HepG2 (cell line): Measurements from ENCODE around the gene CCDC148. TPM values are rescaled to one million over a fixed set of nuclear protein-coding genes. Genes with fewer than 3 reads are reported as not detected.

Experiments used
- ATAC-seq: fragments of 200-7000 bp; cut with Tn5 transposase; 3 replicates; pipeline ENCODE4 v1.9.1; 2020; ENCODE audit warnings: mild to moderate bottlenecking, moderate library complexity
- BruUV-seq: library from RNA; stranded (reverse); fragments of 400-500 nt; replicated peaks from 2 replicates; lab custom pipeline; 2021; lab: Mats Ljungman, UMichigan
- CTCF ChIA-PET: fragments of 300-600 bp; formaldehyde crosslinking; extraction: SDS; loops from one replicate; lab custom pipeline; 2021; ENCODE audit warnings: low total read pairs, inconsistent platforms, low intra/inter-chr PET ratio; lab: Yijun Ruan, JAX
- POLR2A ChIA-PET: fragments of 350-600 bp; sonication (Branson Sonifier 250); formaldehyde crosslinking; loops from one replicate; lab custom pipeline; 2020; ENCODE audit warnings: antibody characterized with exemption, inconsistent platforms; lab: Yijun Ruan, JAX
- DNase-seq: peaks from one replicate; pipeline ENCODE4 v3.0.0-alpha.2; 2015; ENCODE audit warnings: low spot score
- FAIRE-seq: peaks from 3 replicates; lab custom pipeline; 2011; peaks lifted over from hg19 to GRCh38; lab: Jason Lieb, UNC
- H2AFZ ChIP-seq: one replicate; pipeline ENCODE4 v1.6.1; 2011; ENCODE audit warnings: low read length, inconsistent platforms
- H3K27ac ChIP-seq: fragments of 300-600 bp; 3 replicates; pipeline ENCODE4 v1.8.0; 2011; ENCODE audit warnings: mixed run types, mild to moderate bottlenecking, mixed read lengths, low read length, inconsistent platforms; ENCODE audit not compliant: insufficient read depth; ENCODE audit errors: extremely low read length
- H3K27me3 ChIP-seq, 2 experiments: fragments of 200-600 bp in 1 of 2; 2 replicates in 1 of 2; 3 replicates in 1 of 2; pipeline versions ENCODE4 v1.6.0 to v1.8.0; 2011; ENCODE audit warnings: low read length in 2 of 2, mild to moderate bottlenecking in 2 of 2, moderate library complexity in 2 of 2, inconsistent platforms in 1 of 2; ENCODE audit not compliant: insufficient read depth in 2 of 2, control insufficient read depth in 1 of 2
- H3K36me3 ChIP-seq, 2 experiments: fragments of 200-600 bp in 1 of 2; replicated peaks in 1 of 2; 2 replicates in 1 of 2; 3 replicates in 1 of 2; pipeline versions ENCODE4 v1.5.1 to v1.8.0; 2011; ENCODE audit warnings: low read length in 2 of 2, inconsistent platforms in 1 of 2; ENCODE audit not compliant: insufficient read depth in 2 of 2, control insufficient read depth in 1 of 2
- H3K4me1 ChIP-seq: 2 replicates; pipeline ENCODE4 v1.5.1; 2012; ENCODE audit warnings: low read length, inconsistent platforms; ENCODE audit not compliant: insufficient read depth
- H3K4me2 ChIP-seq: 2 replicates; pipeline ENCODE4 v1.6.0; 2011; ENCODE audit warnings: low read depth, low read length, inconsistent platforms
- H3K4me3 ChIP-seq, 3 experiments: fragments of 200-600 bp in 1 of 3; sonication (generic), shearing (Covaris generic) in 1 of 3; replicated peaks in 1 of 3; 2 replicates each; pipeline ENCODE4 v1.5.1; 2011 to 2016; ENCODE audit warnings: low read length in 3 of 3, inconsistent platforms in 2 of 3, low read depth in 2 of 3, mild to moderate bottlenecking in 2 of 3, control low read depth in 1 of 3, mixed read lengths in 1 of 3; ENCODE audit not compliant: insufficient read depth in 1 of 3
- H3K79me2 ChIP-seq: one replicate; pipeline ENCODE4 v1.6.1; 2011; ENCODE audit warnings: low read length, inconsistent platforms; ENCODE audit not compliant: insufficient read depth
- H3K9ac ChIP-seq: 2 replicates; pipeline ENCODE4 v1.6.0; 2011; ENCODE audit warnings: mild to moderate bottlenecking, low read depth, low read length, inconsistent platforms; ENCODE audit not compliant: insufficient read depth
- H3K9me3 ChIP-seq: 2 replicates; pipeline ENCODE4 v1.5.1; 2012; ENCODE audit warnings: mild to moderate bottlenecking, low read length
- H4K20me1 ChIP-seq: 2 replicates; pipeline ENCODE4 v1.6.0; 2011; ENCODE audit warnings: inconsistent platforms, mild to moderate bottlenecking, low read length, moderate library complexity; ENCODE audit not compliant: insufficient read depth
- AHR ChIP-seq: IDR thresholded peaks from 2 replicates; pipeline ENCODE4 v1.6.1; 2018; ENCODE audit warnings: missing genetic modification reagents, missing compliant biosample characterization
- EED ChIP-seq: sonication (generic); formaldehyde crosslinking; IDR thresholded peaks from 2 replicates; pipeline ENCODE4 v1.5.0; 2020; ENCODE audit warnings: mild to moderate bottlenecking, missing genetic modification reagents
- HDAC1 ChIP-seq: sonication (generic); formaldehyde crosslinking; IDR thresholded peaks from 2 replicates; pipeline ENCODE4 v1.5.1; 2020; ENCODE audit warnings: mild to moderate bottlenecking, missing genetic modification reagents
- IKZF4 ChIP-seq: sonication (generic); formaldehyde crosslinking; IDR thresholded peaks from 2 replicates; pipeline ENCODE4 v1.5.1; 2020; ENCODE audit warnings: borderline replicate concordance, mild to moderate bottlenecking, low read depth, missing genetic modification reagents; ENCODE audit errors: not compliant biosample characterization
- KLF12 ChIP-seq: sonication (generic); formaldehyde crosslinking; IDR thresholded peaks from 2 replicates; pipeline ENCODE4 v1.4.0; 2020; ENCODE audit warnings: missing genetic modification reagents, borderline replicate concordance
- PREB ChIP-seq: sonication (generic); formaldehyde crosslinking; IDR thresholded peaks from 2 replicates; pipeline ENCODE4 v1.4.0; 2020; ENCODE audit warnings: missing genetic modification reagents
- TAF15 ChIP-seq: fragments of 200-400 bp; formaldehyde crosslinking; IDR thresholded peaks from one replicate; pipeline ENCODE4 v1.6.1; 2018; ENCODE audit warnings: mild to moderate bottlenecking, low read depth, low read length; ENCODE audit not compliant: poor library complexity, severe bottlenecking
- ZFX ChIP-seq: sonication (generic); formaldehyde crosslinking; IDR thresholded peaks from 2 replicates; pipeline ENCODE4 v1.4.0; 2020; ENCODE audit warnings: mild to moderate bottlenecking, low read depth, missing genetic modification reagents, moderate library complexity
- ZKSCAN5 ChIP-seq: sonication (generic); formaldehyde crosslinking; IDR thresholded peaks from 2 replicates; pipeline ENCODE4 v1.5.1; 2020; ENCODE audit warnings: mild to moderate bottlenecking, missing genetic modification reagents
- ZMYM2 ChIP-seq: sonication (generic); formaldehyde crosslinking; IDR thresholded peaks from 2 replicates; pipeline ENCODE4 v1.8.0; 2022; ENCODE audit warnings: mild to moderate bottlenecking, missing genetic modification reagents
- ZNF496 ChIP-seq: sonication (generic); formaldehyde crosslinking; IDR thresholded peaks from 2 replicates; pipeline ENCODE4 v1.8.1; 2023; ENCODE audit warnings: mild to moderate bottlenecking, moderate library complexity, missing genetic modification reagents; ENCODE audit not compliant: insufficient replicate concordance
- ZNF777 ChIP-seq: sonication (generic); formaldehyde crosslinking; IDR thresholded peaks from 2 replicates; pipeline ENCODE4 v1.4.0; 2020; ENCODE audit warnings: missing genetic modification reagents
- WGBS: methylation state at CpG from one replicate; pipeline ENCODE4 v1.1.6; 2017; ENCODE audit warnings: low lambda C conversion rate; 5-methylcytosine and 5-hydroxymethylcytosine counted together
- in situ Hi-C: cut with HindIII; loops from 2 replicates; pipeline ENCODE4 v1.10.0; 2017; ENCODE audit warnings: low pct_unique_long_range_greater_than_20kb; ENCODE audit not compliant: extremely low pct_ligation_motif_present
- intact Hi-C: fragments of 100-400 bp; cut with micrococcal nuclease; formaldehyde crosslinking; loops from one replicate; pipeline ENCODE4 v1.10.0; 2022; ENCODE audit not compliant: unreplicated experiment
- polyA plus RNA-seq, 8 experiments: library from polyadenylated mRNA; depleted of rRNA in 3 of 8; stranded (reverse) in 7 of 8; unstranded in 1 of 8; fragments of >200 nt; fragmentation: Illumina TruSeq in 4 of 8; extraction: Trizol in 4 of 8; gene quantifications; 2 replicates each; pipeline versions ENCODE4 v1.2.1 to v1.2.3, GENCODE V29; 2011 to 2016; ENCODE audit warnings: low read depth in 4 of 8, missing spikeins in 1 of 8, mixed read lengths in 1 of 8; ENCODE audit not compliant: insufficient read depth in 1 of 8
- total RNA-seq, 5 experiments: library from RNA; depleted of rRNA; stranded (reverse); fragments of >200 nt; fragmentation: Illumina TruSeq; extraction: Trizol; gene quantifications; 2 replicates each; pipeline ENCODE4 v1.2.3, GENCODE V29; 2016; ENCODE audit warnings: low read depth in 1 of 5

CCDC148 gene
- total and polyA plus RNA-seq, 2 of the 13 experiments (the other 11 are each of a cell fraction or from before 2014, with no cell fraction given), result 0.30 to 0.49 TPM

GRCh38 chr2:158221063-158222020, 235.2 kb downstream of the CCDC148 start:
- Histone ChIP-seq H3K4me2 (no peak overlapping the region), H3K9me3 (no peaks in the 10 kb centered on the region), H3K4me1 (peaks cover 4% of the 10 kb centered on the region; the same call in 1 of the 2 replicates), H4K20me1 (no peaks in the 10 kb centered on the region), H3K79me2 (no peaks in the 10 kb centered on the region), H3K27ac (no peak overlapping the region), H3K27me3 (peaks cover 0 to 5% of the 10 kb centered on the region in 2 experiments; a peak in 1 of 5 replicates), H3K9ac (no peak overlapping the region), H3K4me3 (no peak overlapping the region), H3K36me3 (no peaks in the 10 kb centered on the region), H2AFZ (no peak overlapping the region)
- ChIA-PET CTCF (no interaction called here), POLR2A (no interaction called here)
- no peak for FAIRE-seq
- no TSS peak for BruUV-seq
- in situ Hi-C loops, result no loop called here
- no peak for ATAC-seq
- TF ChIP-seq ZMYM2 (CRISPR knock-in tag) (no peak), EED (CRISPR knock-in tag) (no peak), KLF12 (CRISPR knock-in tag) (no peak), ZNF777 (no peak), ZFX (CRISPR knock-in tag) (no peak), ZKSCAN5 (CRISPR knock-in tag) (no peak), ZNF496 (CRISPR knock-in tag) (no peak), TAF15 (no peak), AHR (no peak), HDAC1 (CRISPR knock-in tag) (no peak), PREB (CRISPR knock-in tag) (no peak), IKZF4 (CRISPR knock-in tag) (no peak)
- intact Hi-C loops, result no loop called here
- 26% methylated on average over 4 of the region's 4 CpGs for WGBS
- no peak for DNase-seq
